ENCODE results near the gene GTF2IRD1. TPM values are rescaled to one million over a fixed set of nuclear protein-coding genes. Genes with fewer than 3 reads are reported as not detected.

GTF2IRD1 gene
- total RNA-seq, 1 experiment from 2014 or later: 34.3 TPM

- Histone ChIP-seq H2AK5ac (ENCODE audit: insufficient read length, low read length) (no peak overlapping the region), H3K79me1 (ENCODE audit: insufficient read depth, low read depth, low read length, poor library complexity, severe bottlenecking) (no peaks in the 10 kb centered on the region), H3K23ac (ENCODE audit: insufficient read length, low read depth, low read length) (no peak overlapping the region), H4K20me1 (ENCODE audit: control insufficient read depth, insufficient read depth, insufficient read length) (no peaks in the 10 kb centered on the region), H3K14ac (ENCODE audit: insufficient read depth, low read length) (no peak overlapping the region), H3T11ph (ENCODE audit: low read length) (no peak overlapping the region), H2BK5ac (ENCODE audit: insufficient read length, low read length) (no peak overlapping the region), H2BK20ac (ENCODE audit: low read depth, low read length, poor library complexity, severe bottlenecking) (no peak overlapping the region), H3K56ac (ENCODE audit: insufficient read length, low read depth, low read length) (no peak overlapping the region), H2BK15ac (ENCODE audit: low read depth, low read length) (no peak overlapping the region), H4K8ac (replicated peaks; ENCODE audit: insufficient read length, low read depth, low read length) (no peak overlapping the region), H4K5ac (ENCODE audit: insufficient read length, low read depth, low read length) (no peak overlapping the region), H3K27ac (ENCODE audit: insufficient read length, low read depth, low read length) (no peak overlapping the region), H4K91ac (ENCODE audit: insufficient read length, low read depth, low read length) (no peak overlapping the region), H3K4me2 (ENCODE audit: insufficient read depth, insufficient read length, low read length) (no peak overlapping the region), H3K27me3 (ENCODE audit: insufficient read depth, low read length) (no peaks in the 10 kb centered on the region), H3K23me2 (ENCODE audit: insufficient read length, low read depth, low read length, poor library complexity, severe bottlenecking) (no peaks in the 10 kb centered on the region), H2BK12ac (ENCODE audit: insufficient read length, low read depth, low read length) (no peak overlapping the region), H3K4ac (ENCODE audit: low read depth, low read length) (no peak overlapping the region), H3K9ac (ENCODE audit: extremely low read depth, insufficient read length, low read length) (no peak overlapping the region), H3K4me1 (ENCODE audit: insufficient read depth, low read length) (no peaks in the 10 kb centered on the region), H3K18ac (ENCODE audit: insufficient read length, low read depth, low read length) (no peak overlapping the region), H3K79me2 (ENCODE audit: insufficient read depth, low read length) (no peaks in the 10 kb centered on the region), H2BK120ac (ENCODE audit: low read depth, low read length, poor library complexity, severe bottlenecking) (no peak overlapping the region), H2AFZ (ENCODE audit: low read length) (no peak overlapping the region), H3K9me3 (ENCODE audit: control insufficient read depth, low read depth, low read length) (no peaks in the 10 kb centered on the region)
- Mint-ChIP-seq H3K36me3 (ENCODE audit: insufficient read depth in 1 of 3, low read depth in 3 of 3) (peaks cover 6 to 55% (median 44%) of the 10 kb centered on the region in 3 experiments; a peak in 6 of 7 replicates), H3K4me3 (no peak overlapping the region), H3K27me3 (ENCODE audit: low read depth) (no peaks in the 10 kb centered on the region; the same call in 1 of the 2 replicates), H3K9me3 (no peaks in the 10 kb centered on the region), H3K27ac (peak overlapping the region; percentile 86 to 95 (median 87)), H3K4me1 (peaks cover 18 to 27% of the 10 kb centered on the region in 2 experiments)
- no peak for TF ChIP-seq CTCF (conservative IDR thresholded peaks at IDR 0.05)
- WGBS (ENCODE audit: extremely low coverage, insufficient read length, low lambda C conversion rate): no CpG with 5 or more reads among the region's 5 CpGs
- DNase-seq: no peak
These were observed 115.0 kb downstream of the GTF2IRD1 start for GRCh38 chr7:74568658-74569057.

All from H9 (cell line).